ENCODE data around the gene SUN3.
A peak's percentile ranks its signal among the peaks of the same experiment; 100 is the strongest.
"Not testable (repeated sequence)": the region's sequence is repeated elsewhere in the genome, so short reads cannot be mapped to it uniquely, and the experiment has no call there.

SUN3 gene

GRCh38 chr7:47992446-47992845 is 36.5 kb downstream of the SUN3 start:
- Histone ChIP-seq H3K4me1 (ENCODE audit: control insufficient read depth, insufficient read depth, low read length) (peaks cover 5% of the 10 kb centered on the region), H3K36me3 (ENCODE audit: control insufficient read depth, insufficient read depth, low read length, severe bottlenecking) (no peaks in the 10 kb centered on the region), H3K27me3 (replicated peaks; ENCODE audit: control insufficient read depth, insufficient read depth, low read length) (no peaks in the 10 kb centered on the region), H3K9me3 (ENCODE audit: control insufficient read depth, low read length) (no peaks in the 10 kb centered on the region), H3K9ac (ENCODE audit: low read length) (peak overlapping the region; percentile 74), H3K4me3 (ENCODE audit: low read length) (peak overlapping the region; percentile 79)
- no peak for DNase-seq (ENCODE audit: low read depth)

GRCh38 chr7:47991741-47992311 is 37.1 kb downstream of the SUN3 start:
- peaks cover 5% of the 10 kb centered on the region for H3K4me1 ChIP-seq (ENCODE audit: control insufficient read depth, insufficient read depth, low read length)
- H3K9me3 ChIP-seq (ENCODE audit: control insufficient read depth, low read length) = no peaks in the 10 kb centered on the region
- peak overlapping the region; percentile 74 for H3K9ac ChIP-seq (ENCODE audit: low read length)
- H3K27me3 ChIP-seq (replicated peaks; ENCODE audit: control insufficient read depth, insufficient read depth, low read length) = no peaks in the 10 kb centered on the region
- peak overlapping the region; percentile 79 for H3K4me3 ChIP-seq (ENCODE audit: low read length)
- DNase-seq (ENCODE audit: low read depth) = peak; percentile 84
- no peaks in the 10 kb centered on the region for H3K36me3 ChIP-seq (ENCODE audit: control insufficient read depth, insufficient read depth, low read length, severe bottlenecking)

GRCh38 chr7:47991270-47991669 is 37.6 kb downstream of the SUN3 start:
- H3K36me3 ChIP-seq (ENCODE audit: control insufficient read depth, insufficient read depth, low read length, severe bottlenecking) = no peaks in the 10 kb centered on the region
- H3K4me1 ChIP-seq (ENCODE audit: control insufficient read depth, insufficient read depth, low read length) = peaks cover 5% of the 10 kb centered on the region
- peak overlapping the region; percentile 74 for H3K9ac ChIP-seq (ENCODE audit: low read length)
- no peaks in the 10 kb centered on the region for H3K27me3 ChIP-seq (replicated peaks; ENCODE audit: control insufficient read depth, insufficient read depth, low read length)
- peak overlapping the region; percentile 79 for H3K4me3 ChIP-seq (ENCODE audit: low read length)
- DNase-seq (ENCODE audit: low read depth) = no peak
- no peaks in the 10 kb centered on the region for H3K9me3 ChIP-seq (ENCODE audit: control insufficient read depth, low read length)

DNA sequence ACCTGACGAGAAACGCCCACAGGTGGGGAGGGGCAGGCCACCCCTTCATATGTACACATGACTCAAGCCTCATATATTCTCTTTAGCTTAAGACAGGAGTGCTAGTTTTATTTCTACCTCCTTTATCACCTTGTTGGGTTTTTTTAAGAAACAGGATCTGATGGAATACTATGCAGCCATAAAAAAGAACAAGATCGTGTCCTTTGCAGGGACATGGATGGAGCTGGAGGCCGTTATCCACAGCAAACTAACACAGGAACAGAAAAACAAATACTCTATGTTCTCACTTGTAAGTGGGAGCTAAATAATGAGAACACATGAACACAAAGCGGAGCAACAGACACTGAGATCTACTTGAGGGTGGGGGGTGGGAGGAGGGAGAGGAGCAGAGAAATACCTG is 38.3 kb downstream of the SUN3 start:
- H3K27me3 ChIP-seq (replicated peaks; ENCODE audit: control insufficient read depth, insufficient read depth, low read length) = no peaks in the 10 kb centered on the region
- H3K4me1 ChIP-seq (ENCODE audit: control insufficient read depth, insufficient read depth, low read length) = peaks cover 5% of the 10 kb centered on the region
- no peak overlapping the region for H3K9ac ChIP-seq (ENCODE audit: low read length)
- no peaks in the 10 kb centered on the region for H3K9me3 ChIP-seq (ENCODE audit: control insufficient read depth, low read length)
- no peak overlapping the region for H3K4me3 ChIP-seq (ENCODE audit: low read length)
- no peaks in the 10 kb centered on the region for H3K36me3 ChIP-seq (ENCODE audit: control insufficient read depth, insufficient read depth, low read length, severe bottlenecking)
- no peak for DNase-seq (ENCODE audit: low read depth)

DNA sequence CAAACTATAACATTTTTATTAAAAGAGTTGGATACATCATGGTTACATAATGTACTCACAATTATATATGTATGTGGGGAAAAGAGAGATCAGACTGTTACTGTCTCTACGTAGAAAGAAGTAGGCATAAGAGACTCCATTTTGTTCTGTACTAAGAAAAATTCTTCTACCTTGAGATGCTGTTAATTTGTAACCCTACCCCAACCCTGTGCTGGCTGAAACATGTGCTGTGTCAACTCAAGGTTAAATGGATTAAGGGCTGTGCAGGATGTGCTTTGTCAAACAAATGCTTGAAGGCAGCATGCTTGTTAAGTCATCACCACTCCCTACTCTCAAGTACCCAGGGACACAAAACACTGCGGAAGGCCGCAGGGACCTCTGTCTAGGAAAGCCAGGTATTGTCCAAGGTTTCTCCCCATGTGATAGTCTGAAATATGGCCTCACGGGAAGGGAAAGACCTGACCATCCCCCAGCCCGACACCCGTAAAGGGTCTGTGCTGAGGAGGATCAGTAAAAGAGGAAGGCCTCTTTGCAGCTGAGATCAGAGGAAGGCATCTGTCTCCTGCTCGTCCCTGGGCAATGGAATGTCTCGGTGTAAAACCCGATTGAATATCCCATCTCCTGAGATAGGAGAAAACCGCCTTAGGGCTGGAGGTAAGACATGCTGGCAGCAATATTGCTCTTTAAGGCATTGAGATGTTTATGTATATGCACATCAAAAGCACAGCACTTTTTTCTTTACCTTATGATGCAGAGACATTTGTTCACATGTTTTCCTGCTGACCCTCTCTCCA is 39.1 kb downstream of the SUN3 start:
- H3K4me3 ChIP-seq (ENCODE audit: low read length); H3K9me3 ChIP-seq (ENCODE audit: control insufficient read depth, low read length); DNase-seq (ENCODE audit: low read depth); H3K9ac ChIP-seq (ENCODE audit: low read length); H3K27me3 ChIP-seq (replicated peaks; ENCODE audit: control insufficient read depth, insufficient read depth, low read length); H3K36me3 ChIP-seq (ENCODE audit: control insufficient read depth, insufficient read depth, low read length, severe bottlenecking); H3K4me1 ChIP-seq (ENCODE audit: control insufficient read depth, insufficient read depth, low read length): not testable (repeated sequence)

DNA sequence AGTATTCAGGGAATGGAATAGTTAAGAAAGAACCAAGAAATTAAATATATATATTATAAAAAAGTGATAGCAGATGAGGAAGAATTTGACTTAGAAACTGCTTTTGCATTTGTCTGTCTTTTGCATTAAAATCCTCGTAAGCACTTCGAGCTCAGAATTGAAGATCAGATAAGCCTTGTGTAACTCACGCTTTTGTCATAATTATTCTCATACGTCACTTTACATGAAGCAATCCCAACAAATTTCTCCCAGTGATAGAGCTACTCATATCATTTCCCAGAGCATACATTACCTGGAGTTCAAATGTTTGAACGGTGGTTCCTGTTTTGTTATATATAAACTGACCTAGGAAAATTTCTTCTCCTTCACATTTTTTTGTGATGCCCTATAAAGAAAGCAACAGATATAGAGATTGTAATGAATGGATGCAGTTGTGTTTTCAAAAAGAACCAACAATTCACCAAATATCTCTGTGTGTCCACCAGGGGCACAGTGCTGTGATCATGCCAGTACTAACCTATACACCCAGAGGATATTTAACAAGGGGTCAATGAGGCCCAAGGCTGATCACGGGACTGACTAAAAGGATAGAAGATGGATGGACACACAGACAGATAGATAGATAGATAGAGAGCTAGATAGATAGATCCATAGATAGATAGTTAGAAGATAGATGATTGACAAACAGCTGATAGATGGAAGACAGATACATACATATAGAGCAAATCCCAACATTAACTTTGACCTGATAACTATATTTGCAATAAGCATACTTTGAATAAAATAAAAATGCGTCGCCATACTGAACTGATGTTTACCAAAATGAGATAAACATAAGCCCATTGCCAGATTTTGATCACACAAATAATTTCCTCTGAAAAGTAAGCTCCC is 40.2 kb downstream of the SUN3 start:
- H3K9me3 ChIP-seq (ENCODE audit: control insufficient read depth, low read length) = no peaks in the 10 kb centered on the region
- H3K27me3 ChIP-seq (replicated peaks; ENCODE audit: control insufficient read depth, insufficient read depth, low read length) = no peaks in the 10 kb centered on the region
- H3K4me1 ChIP-seq (ENCODE audit: control insufficient read depth, insufficient read depth, low read length) = peaks cover 5% of the 10 kb centered on the region
- H3K36me3 ChIP-seq (ENCODE audit: control insufficient read depth, insufficient read depth, low read length, severe bottlenecking) = no peaks in the 10 kb centered on the region
- DNase-seq (ENCODE audit: low read depth) = no peak
- no peak overlapping the region for H3K9ac ChIP-seq (ENCODE audit: low read length)
- no peak overlapping the region for H3K4me3 ChIP-seq (ENCODE audit: low read length)

DNA sequence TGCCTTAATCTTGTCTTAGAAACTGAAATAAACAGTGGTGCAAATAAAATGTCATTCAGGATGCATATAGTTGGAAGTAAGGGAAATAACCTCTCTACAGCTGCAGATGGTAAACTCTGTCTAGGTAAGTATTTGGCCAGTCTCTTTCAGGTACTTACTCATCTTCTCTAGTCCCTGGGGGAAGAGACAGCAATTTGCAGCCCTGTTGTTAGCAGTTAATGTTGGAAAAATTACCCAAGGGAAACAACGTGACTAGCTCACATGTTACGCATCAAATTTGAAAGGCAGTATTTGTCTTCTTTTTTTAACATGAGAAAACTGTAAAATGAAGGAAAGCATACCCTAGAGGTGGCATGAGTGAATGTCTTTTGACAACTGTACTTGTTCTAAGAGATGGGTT is 46.3 kb downstream of the SUN3 start:
- H3K9me3 ChIP-seq (ENCODE audit: control insufficient read depth, low read length) = no peaks in the 10 kb centered on the region
- no peak overlapping the region for H3K4me3 ChIP-seq (ENCODE audit: low read length)
- H3K36me3 ChIP-seq (ENCODE audit: control insufficient read depth, insufficient read depth, low read length, severe bottlenecking) = peaks cover 6% of the 10 kb centered on the region
- peaks cover 22% of the 10 kb centered on the region for H3K4me1 ChIP-seq (ENCODE audit: control insufficient read depth, insufficient read depth, low read length)
- H3K27me3 ChIP-seq (replicated peaks; ENCODE audit: control insufficient read depth, insufficient read depth, low read length) = no peaks in the 10 kb centered on the region
- H3K9ac ChIP-seq (ENCODE audit: low read length) = no peak overlapping the region
- no peak for DNase-seq (ENCODE audit: low read depth)

GRCh38 chr7:47980648-47981047 is 48.3 kb downstream of the SUN3 start:
- H3K36me3 ChIP-seq (ENCODE audit: control insufficient read depth, insufficient read depth, low read length, severe bottlenecking) = peaks cover 25% of the 10 kb centered on the region
- H3K4me1 ChIP-seq (ENCODE audit: control insufficient read depth, insufficient read depth, low read length) = peaks cover 22% of the 10 kb centered on the region
- not testable (repeated sequence) for H3K4me3 ChIP-seq (ENCODE audit: low read length); H3K27me3 ChIP-seq (replicated peaks; ENCODE audit: control insufficient read depth, insufficient read depth, low read length); H3K9me3 ChIP-seq (ENCODE audit: control insufficient read depth, low read length); H3K9ac ChIP-seq (ENCODE audit: low read length); DNase-seq (ENCODE audit: low read depth)

GRCh38 chr7:47979832-47980181 is 49.1 kb downstream of the SUN3 start:
- no peaks in the 10 kb centered on the region for H3K27me3 ChIP-seq (replicated peaks; ENCODE audit: control insufficient read depth, insufficient read depth, low read length)
- peak overlapping the region; percentile 93 for H3K4me3 ChIP-seq (ENCODE audit: low read length)
- no peak for DNase-seq (ENCODE audit: low read depth)
- peak overlapping the region; percentile 91 for H3K9ac ChIP-seq (ENCODE audit: low read length)
- peaks cover 22% of the 10 kb centered on the region for H3K4me1 ChIP-seq (ENCODE audit: control insufficient read depth, insufficient read depth, low read length)
- H3K9me3 ChIP-seq (ENCODE audit: control insufficient read depth, low read length) = no peaks in the 10 kb centered on the region
- H3K36me3 ChIP-seq (ENCODE audit: control insufficient read depth, insufficient read depth, low read length, severe bottlenecking) = peaks cover 32% of the 10 kb centered on the region

DNA sequence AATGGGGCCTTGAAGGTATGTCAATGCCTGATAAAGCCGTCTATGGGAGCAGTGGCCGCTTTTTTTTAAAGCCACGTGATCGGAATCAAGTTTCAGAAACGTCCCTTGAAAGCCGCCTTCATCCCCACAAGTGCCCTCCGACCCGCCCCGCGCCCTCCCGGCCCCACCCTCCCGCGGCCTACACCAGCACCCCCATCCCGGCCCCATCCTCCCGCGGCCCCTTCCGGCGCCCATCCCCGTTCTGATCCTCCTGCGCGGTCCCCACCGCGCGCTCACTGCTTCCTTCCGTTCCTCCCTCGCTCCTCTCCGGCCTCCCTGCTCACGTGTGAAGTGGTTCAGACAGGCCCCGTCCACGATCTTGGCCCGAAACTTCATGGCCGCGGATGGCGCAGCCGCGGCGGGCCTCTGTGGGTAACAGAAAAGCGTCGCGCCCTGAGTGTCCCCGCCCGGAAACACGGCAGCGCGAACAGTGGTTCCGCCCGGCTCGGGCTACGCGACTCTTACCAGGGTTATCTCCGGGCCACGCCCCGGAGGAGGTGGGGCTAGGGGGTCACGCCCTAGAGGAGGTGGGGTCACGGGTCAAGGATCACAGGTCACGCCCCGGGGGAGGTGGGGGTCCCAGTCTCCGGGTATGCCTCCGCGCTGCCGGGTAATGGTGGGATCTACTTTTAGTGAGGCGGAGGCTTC is 49.6 kb downstream of the SUN3 start, which contains the start of gene HUS1:
HUS1 (minus strand) TSS at position 471 of the 687 bp plus-strand sequence; CDS start at position 375, 96 bp downstream.
- Histone ChIP-seq H3K4me1 (ENCODE audit: control insufficient read depth, insufficient read depth, low read length) (peaks cover 22% of the 10 kb centered on the region), H3K9me3 (ENCODE audit: control insufficient read depth, low read length) (no peaks in the 10 kb centered on the region), H3K9ac (ENCODE audit: low read length) (peak within 1 kb of the TSS; percentile 91), H3K4me3 (ENCODE audit: low read length) (peak within 1 kb of the TSS; percentile 93), H3K27me3 (replicated peaks; ENCODE audit: control insufficient read depth, insufficient read depth, low read length) (no peaks in the 10 kb centered on the region), H3K36me3 (ENCODE audit: control insufficient read depth, insufficient read depth, low read length, severe bottlenecking) (peaks cover 37% of the 10 kb centered on the region)
- DNase-seq (ENCODE audit: low read depth) = peak; percentile 92

DNA sequence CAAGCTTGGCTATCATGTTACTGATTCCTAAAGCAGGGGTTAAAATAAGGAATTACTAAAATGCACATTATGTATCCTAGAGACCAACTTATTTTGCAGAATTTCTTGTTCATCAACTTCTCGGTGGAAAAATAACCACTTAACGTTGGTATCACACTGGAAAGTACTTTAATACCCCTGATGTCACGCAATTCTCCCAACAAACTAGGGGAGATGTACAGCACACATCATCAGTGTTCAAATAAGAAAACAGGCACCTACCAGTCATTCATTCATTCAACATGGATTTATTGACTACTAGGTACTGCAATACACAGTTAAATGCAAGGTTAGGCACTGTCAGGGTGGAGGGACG is 50.1 kb downstream of the SUN3 start:
- peaks cover 22% of the 10 kb centered on the region for H3K4me1 ChIP-seq (ENCODE audit: control insufficient read depth, insufficient read depth, low read length)
- H3K36me3 ChIP-seq (ENCODE audit: control insufficient read depth, insufficient read depth, low read length, severe bottlenecking) = peaks cover 43% of the 10 kb centered on the region
- peak; percentile 3 for DNase-seq (ENCODE audit: low read depth)

More for the DNA sequence above, 50.1 kb downstream of the SUN3 start:
- no peaks in the 10 kb centered on the region for H3K9me3 ChIP-seq (ENCODE audit: control insufficient read depth, low read length)
- peak overlapping the region; percentile 91 for H3K9ac ChIP-seq (ENCODE audit: low read length)
- no peaks in the 10 kb centered on the region for H3K27me3 ChIP-seq (replicated peaks; ENCODE audit: control insufficient read depth, insufficient read depth, low read length)
- H3K4me3 ChIP-seq (ENCODE audit: low read length) = peak overlapping the region; percentile 93

All from adipocyte (in vitro differentiated cells).